ENCODE data around the gene SLC9A6. TPM values are rescaled to one million over a fixed set of nuclear protein-coding genes. Genes with fewer than 3 reads are reported as not detected.

Gene SLC9A6
- total and polyA plus RNA-seq, 2 of the 8 experiments (the other 6 are each of a cell fraction or from before 2014, with no cell fraction given) = 8.0 to 14.1 TPM

DNA sequence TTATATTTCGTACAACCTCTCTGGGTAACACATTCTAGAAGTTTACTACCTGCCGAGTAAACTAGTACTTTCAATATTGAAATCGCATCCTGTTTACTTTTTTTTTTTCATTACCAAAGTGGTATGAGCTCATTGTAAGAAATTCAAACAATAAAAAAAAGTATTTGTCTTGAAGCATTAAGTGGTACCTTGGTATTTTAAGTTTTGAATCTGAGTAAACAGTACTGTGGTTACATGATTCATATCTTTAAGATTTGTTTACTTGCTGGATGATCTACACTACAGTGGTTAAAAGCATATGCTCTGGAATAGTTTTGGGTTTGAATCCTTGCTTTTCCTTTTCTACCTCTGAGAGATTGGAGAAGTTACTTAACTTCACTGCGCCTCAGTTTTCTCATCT, 7.6 kb upstream of the SLC9A6 start:
- Histone ChIP-seq H3K14ac (ENCODE audit: insufficient read length) (no peak overlapping the region), H4K5ac (ENCODE audit: insufficient read length, low read depth, low read length) (no peak overlapping the region), H3K4ac (replicated peaks; ENCODE audit: insufficient read length, low read depth, low read length) (no peak overlapping the region), H4K91ac (replicated peaks; ENCODE audit: insufficient read length, low read length) (no peak overlapping the region), H4K20me1 (replicated peaks in 1 of 2; ENCODE audit: control insufficient read depth in 1 of 2, insufficient read depth in 2 of 2, low read length in 2 of 2) (peaks cover 0 to 1% of the 10 kb centered on the region in 2 experiments), H3K27ac (ENCODE audit: low read depth, low read length) (no peak overlapping the region), H2BK15ac (ENCODE audit: low read length) (no peak overlapping the region), H2AFZ (ENCODE audit: low read length) (no peak overlapping the region), H4K8ac (ENCODE audit: extremely low read depth, insufficient read depth, low read length) (no peak overlapping the region), H3K23me2 (ENCODE audit: low read depth, low read length) (peaks cover 5% of the 10 kb centered on the region; the same call in 1 of the 2 replicates), H2AK5ac (ENCODE audit: low read depth, low read length) (no peak overlapping the region), H3K79me2 (ENCODE audit: control insufficient read depth in 1 of 2, insufficient read depth in 2 of 2, low read length in 2 of 2) (peaks cover 6 to 8% of the 10 kb centered on the region in 2 experiments; a peak in 3 of 4 replicates), H2BK20ac (ENCODE audit: low read length) (no peak overlapping the region), H3K4me1 (replicated peaks in 1 of 4; ENCODE audit: control insufficient read depth in 3 of 4, insufficient read depth in 4 of 4, low read length in 3 of 4) (no peaks in the 10 kb centered on the region; a peak in 1 of 7 replicates), H3K9me3 (ENCODE audit: insufficient read depth in 2 of 2, low read depth in 1 of 2, low read length in 1 of 2) (no peaks in the 10 kb centered on the region), H3K9ac (replicated peaks in 1 of 4; ENCODE audit: extremely low read depth in 1 of 4, low read depth in 3 of 4, low read length in 3 of 4) (no peak overlapping the region), H3K79me1 (ENCODE audit: low read depth, low read length) (no peaks in the 10 kb centered on the region), H2BK12ac (ENCODE audit: low read depth, low read length) (no peak overlapping the region), H3K18ac (ENCODE audit: extremely low read depth, low read length) (no peak overlapping the region), H3K4me3 (ENCODE audit: extremely low read depth in 1 of 4, insufficient read depth in 2 of 4, low read depth in 3 of 4, low read length in 4 of 4) (no peak overlapping the region), H3K4me2 (ENCODE audit: insufficient read depth in 1 of 2, low read depth in 2 of 2, low read length in 2 of 2) (no peak overlapping the region), H3K27me3 (replicated peaks in 1 of 4; ENCODE audit: control insufficient read depth in 3 of 4, extremely low read depth in 1 of 4, insufficient read depth in 3 of 4, low read length in 3 of 4) (no peaks in the 10 kb centered on the region), H3K56ac (replicated peaks; ENCODE audit: insufficient read length, low read depth, low read length) (no peak overlapping the region), H2BK5ac (ENCODE audit: low read depth, low read length) (no peak overlapping the region), H3K36me3 (ENCODE audit: control insufficient read depth in 2 of 4, insufficient read depth in 4 of 4, low read length in 3 of 4) (no peaks in the 10 kb centered on the region), H3K23ac (ENCODE audit: insufficient read length) (no peak overlapping the region), H2BK120ac (replicated peaks; ENCODE audit: low read depth, low read length) (no peak overlapping the region)
- FAIRE-seq (no peak), DNase-seq (ENCODE audit: low read depth in 1 of 2, low spot score in 2 of 2) (no peak)
- WGBS, 2 experiments (ENCODE audit: extremely low coverage in 1 of 2, insufficient coverage in 1 of 2, insufficient read length in 1 of 2, insufficient replicate concordance in 2 of 2, low coverage in 1 of 2, low lambda C conversion rate in 2 of 2, missing lambda C conversion rate in 1 of 2) = 94% methylated on average over 4 of the region's 4 CpGs; no CpG with 5 or more reads in 1 of the 2 experiments
- no peak for TF ChIP-seq SP4 (IDR thresholded peaks at IDR 0.05; ENCODE audit: low read length)
- TF ChIP-seq BRCA1 (IDR thresholded peaks at IDR 0.05; ENCODE audit: low read depth, low read length) = no peak
- TF ChIP-seq POU5F1 (IDR thresholded peaks at IDR 0.05; ENCODE audit: low read depth, low read length) = no peak
- TF ChIP-seq SIRT6 (IDR thresholded peaks at IDR 0.05; ENCODE audit: low read length) = no peak
- no peak for TF ChIP-seq SAP30 (IDR thresholded peaks at IDR 0.05; ENCODE audit: insufficient read depth, insufficient replicate concordance, low read length)
- TF ChIP-seq CREB1 (IDR thresholded peaks at IDR 0.05) = no peak
- TF ChIP-seq JUN (IDR thresholded peaks at IDR 0.05; ENCODE audit: low read depth, low read length) = no peak
- TF ChIP-seq TBP (IDR thresholded peaks at IDR 0.05; ENCODE audit: low read depth, low read length) = no peak
- TF ChIP-seq KDM1A (IDR thresholded peaks at IDR 0.05; ENCODE audit: borderline replicate concordance, low read length) = no peak
- no peak for TF ChIP-seq E2F6 (IDR thresholded peaks at IDR 0.05)
- TF ChIP-seq POLR2AphosphoS5 (IDR thresholded peaks at IDR 0.05; ENCODE audit: low read depth, low read length) = no peak
- no peak for TF ChIP-seq BACH1 (IDR thresholded peaks at IDR 0.05; ENCODE audit: low read length)
- no peak for TF ChIP-seq POLR2A (IDR thresholded peaks at IDR 0.05; ENCODE audit: control extremely low read depth in 1 of 2, low read depth in 2 of 2, low read length in 2 of 2)
- ChIA-PET POLR2A (ENCODE audit: partially characterized antibody) (no interaction called here), CTCF (ENCODE audit: partially characterized antibody) (no interaction called here)
